H1 (cell line): ENCODE data around the gene ELL. TPM values are rescaled to one million over a fixed set of nuclear protein-coding genes. Genes with fewer than 3 reads are reported as not detected.

Experiments used
- BCL11A ChIP-seq, 2 experiments: IDR thresholded peaks; one replicate each; pipeline ENCODE4 v1.6.1; 2011; ENCODE audit warnings: low read depth in 2 of 2, low read length in 2 of 2, mild to moderate bottlenecking in 2 of 2
- CBX5 ChIP-seq: fragments of 300-800, 300-1000 bp; sonication (generic); IDR thresholded peaks from 2 replicates; pipeline ENCODE4 v1.7.1; 2016; ENCODE audit warnings: antibody characterized with exemption, low read length, low read depth
- CHD2 ChIP-seq: IDR thresholded peaks from 2 replicates; pipeline ENCODE4 v1.6.1; 2012; ENCODE audit warnings: low read length, improper control_type of control experiment
- HDAC2 ChIP-seq, 2 experiments: fragments of 300-600 bp in 1 of 2; sonication (generic) in 1 of 2; IDR thresholded peaks; 2 replicates each; pipeline ENCODE4 v1.6.1; 2011 to 2012; ENCODE audit warnings: low read depth in 2 of 2, low read length in 2 of 2, mild to moderate bottlenecking in 2 of 2, moderate library complexity in 2 of 2, borderline replicate concordance in 1 of 2, inconsistent platforms in 1 of 2
- HDAC6 ChIP-seq: IDR thresholded peaks from one replicate; pipeline ENCODE4 v1.7.1; 2012; ENCODE audit warnings: low read depth, mild to moderate bottlenecking, inconsistent platforms, low read length, moderate library complexity
- JUND ChIP-seq: IDR thresholded peaks from 2 replicates; pipeline ENCODE4 v1.6.1; 2011; ENCODE audit warnings: mild to moderate bottlenecking, improper control_type of control experiment, low read length
- KDM1A ChIP-seq: fragments of 200-600, 300-600 bp; sonication (generic); IDR thresholded peaks from 2 replicates; pipeline ENCODE4 v1.7.1; 2016; ENCODE audit warnings: mild to moderate bottlenecking, low read length, borderline replicate concordance
- KDM4A ChIP-seq: IDR thresholded peaks from one replicate; pipeline ENCODE4 v1.7.1; 2012; ENCODE audit warnings: low read depth, mild to moderate bottlenecking, moderate library complexity, low read length, inconsistent platforms; ENCODE audit not compliant: severe bottlenecking
- NRF1 ChIP-seq: IDR thresholded peaks from 2 replicates; pipeline ENCODE4 v1.6.1; 2011; ENCODE audit warnings: mild to moderate bottlenecking, low read depth, low read length, improper control_type of control experiment
- SUZ12 ChIP-seq: fragments of 200-600 bp; sonication (generic); IDR thresholded peaks from 2 replicates; pipeline ENCODE4 v1.6.1; 2012; ENCODE audit warnings: mild to moderate bottlenecking, inconsistent platforms, low read length, moderate library complexity, mixed read lengths
- TEAD4 ChIP-seq: IDR thresholded peaks from 2 replicates; pipeline ENCODE4 v1.6.1; 2012; ENCODE audit warnings: low read depth, low read length, inconsistent platforms, mixed read lengths
- YY1 ChIP-seq: IDR thresholded peaks from 2 replicates; pipeline ENCODE4 v1.6.1; 2011; ENCODE audit warnings: low read depth, mild to moderate bottlenecking, low read length
- polyA plus RNA-seq, 7 experiments: library from polyadenylated mRNA; depleted of rRNA in 3 of 7; stranded (reverse) in 5 of 7; unstranded in 2 of 7; fragments of >200 nt in 5 of 7; fragments of 200-250 nt in 2 of 7; gene quantifications; 1 replicate in 5 of 7; 2 replicates in 1 of 7; 4 replicates in 1 of 7; pipeline versions ENCODE4 v1.2.1 to v1.2.3, GENCODE V29; 2011 to 2013; ENCODE audit warnings: missing spikeins in 2 of 7, mixed read lengths in 2 of 7
- total RNA-seq: library from RNA; stranded (reverse); fragmentation: NEBNext Ultra II Directional; extraction: Animal tissue kit (Norgen Biotek cat#: 25700); gene quantifications from 2 replicates; pipeline ENCODE4 v1.2.1, GENCODE V29; 2021
- TF ChIP-seq, protein P1 (sequence below): fragments of 300-600 bp; sonication (generic); IDR thresholded peaks from 2 replicates; pipeline ENCODE4 v1.7.1; 2012; ENCODE audit warnings: low read length, moderate library complexity, mild to moderate bottlenecking, inconsistent platforms; ENCODE audit not compliant: insufficient replicate concordance

ELL gene
- total and polyA plus RNA-seq, 2 of the 8 experiments (the other 6 are each of a cell fraction or from before 2014, with no cell fraction given): 5.2 to 10.5 TPM

DNA sequence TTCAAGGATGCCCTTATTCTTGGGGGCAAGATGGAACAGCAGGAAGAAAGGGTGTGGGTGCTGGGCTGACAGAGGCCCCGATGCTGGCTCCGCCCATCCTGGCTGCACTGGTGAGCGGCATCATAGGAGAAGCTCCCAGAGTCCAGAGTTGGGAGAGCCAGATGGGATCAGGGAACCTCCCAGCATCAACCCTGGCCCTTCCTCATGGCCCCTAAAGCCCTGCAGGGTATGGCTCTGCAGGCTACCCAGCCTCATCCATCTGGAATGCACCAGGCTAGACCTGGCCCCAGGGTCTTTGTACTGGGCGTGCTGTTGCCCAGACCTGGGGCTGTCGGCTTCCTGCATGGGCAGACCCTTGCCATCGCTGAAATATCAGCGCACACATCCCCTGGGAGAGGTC is 7.9 kb upstream of the ELL start (continued):
- TF ChIP-seq, protein P1, sequence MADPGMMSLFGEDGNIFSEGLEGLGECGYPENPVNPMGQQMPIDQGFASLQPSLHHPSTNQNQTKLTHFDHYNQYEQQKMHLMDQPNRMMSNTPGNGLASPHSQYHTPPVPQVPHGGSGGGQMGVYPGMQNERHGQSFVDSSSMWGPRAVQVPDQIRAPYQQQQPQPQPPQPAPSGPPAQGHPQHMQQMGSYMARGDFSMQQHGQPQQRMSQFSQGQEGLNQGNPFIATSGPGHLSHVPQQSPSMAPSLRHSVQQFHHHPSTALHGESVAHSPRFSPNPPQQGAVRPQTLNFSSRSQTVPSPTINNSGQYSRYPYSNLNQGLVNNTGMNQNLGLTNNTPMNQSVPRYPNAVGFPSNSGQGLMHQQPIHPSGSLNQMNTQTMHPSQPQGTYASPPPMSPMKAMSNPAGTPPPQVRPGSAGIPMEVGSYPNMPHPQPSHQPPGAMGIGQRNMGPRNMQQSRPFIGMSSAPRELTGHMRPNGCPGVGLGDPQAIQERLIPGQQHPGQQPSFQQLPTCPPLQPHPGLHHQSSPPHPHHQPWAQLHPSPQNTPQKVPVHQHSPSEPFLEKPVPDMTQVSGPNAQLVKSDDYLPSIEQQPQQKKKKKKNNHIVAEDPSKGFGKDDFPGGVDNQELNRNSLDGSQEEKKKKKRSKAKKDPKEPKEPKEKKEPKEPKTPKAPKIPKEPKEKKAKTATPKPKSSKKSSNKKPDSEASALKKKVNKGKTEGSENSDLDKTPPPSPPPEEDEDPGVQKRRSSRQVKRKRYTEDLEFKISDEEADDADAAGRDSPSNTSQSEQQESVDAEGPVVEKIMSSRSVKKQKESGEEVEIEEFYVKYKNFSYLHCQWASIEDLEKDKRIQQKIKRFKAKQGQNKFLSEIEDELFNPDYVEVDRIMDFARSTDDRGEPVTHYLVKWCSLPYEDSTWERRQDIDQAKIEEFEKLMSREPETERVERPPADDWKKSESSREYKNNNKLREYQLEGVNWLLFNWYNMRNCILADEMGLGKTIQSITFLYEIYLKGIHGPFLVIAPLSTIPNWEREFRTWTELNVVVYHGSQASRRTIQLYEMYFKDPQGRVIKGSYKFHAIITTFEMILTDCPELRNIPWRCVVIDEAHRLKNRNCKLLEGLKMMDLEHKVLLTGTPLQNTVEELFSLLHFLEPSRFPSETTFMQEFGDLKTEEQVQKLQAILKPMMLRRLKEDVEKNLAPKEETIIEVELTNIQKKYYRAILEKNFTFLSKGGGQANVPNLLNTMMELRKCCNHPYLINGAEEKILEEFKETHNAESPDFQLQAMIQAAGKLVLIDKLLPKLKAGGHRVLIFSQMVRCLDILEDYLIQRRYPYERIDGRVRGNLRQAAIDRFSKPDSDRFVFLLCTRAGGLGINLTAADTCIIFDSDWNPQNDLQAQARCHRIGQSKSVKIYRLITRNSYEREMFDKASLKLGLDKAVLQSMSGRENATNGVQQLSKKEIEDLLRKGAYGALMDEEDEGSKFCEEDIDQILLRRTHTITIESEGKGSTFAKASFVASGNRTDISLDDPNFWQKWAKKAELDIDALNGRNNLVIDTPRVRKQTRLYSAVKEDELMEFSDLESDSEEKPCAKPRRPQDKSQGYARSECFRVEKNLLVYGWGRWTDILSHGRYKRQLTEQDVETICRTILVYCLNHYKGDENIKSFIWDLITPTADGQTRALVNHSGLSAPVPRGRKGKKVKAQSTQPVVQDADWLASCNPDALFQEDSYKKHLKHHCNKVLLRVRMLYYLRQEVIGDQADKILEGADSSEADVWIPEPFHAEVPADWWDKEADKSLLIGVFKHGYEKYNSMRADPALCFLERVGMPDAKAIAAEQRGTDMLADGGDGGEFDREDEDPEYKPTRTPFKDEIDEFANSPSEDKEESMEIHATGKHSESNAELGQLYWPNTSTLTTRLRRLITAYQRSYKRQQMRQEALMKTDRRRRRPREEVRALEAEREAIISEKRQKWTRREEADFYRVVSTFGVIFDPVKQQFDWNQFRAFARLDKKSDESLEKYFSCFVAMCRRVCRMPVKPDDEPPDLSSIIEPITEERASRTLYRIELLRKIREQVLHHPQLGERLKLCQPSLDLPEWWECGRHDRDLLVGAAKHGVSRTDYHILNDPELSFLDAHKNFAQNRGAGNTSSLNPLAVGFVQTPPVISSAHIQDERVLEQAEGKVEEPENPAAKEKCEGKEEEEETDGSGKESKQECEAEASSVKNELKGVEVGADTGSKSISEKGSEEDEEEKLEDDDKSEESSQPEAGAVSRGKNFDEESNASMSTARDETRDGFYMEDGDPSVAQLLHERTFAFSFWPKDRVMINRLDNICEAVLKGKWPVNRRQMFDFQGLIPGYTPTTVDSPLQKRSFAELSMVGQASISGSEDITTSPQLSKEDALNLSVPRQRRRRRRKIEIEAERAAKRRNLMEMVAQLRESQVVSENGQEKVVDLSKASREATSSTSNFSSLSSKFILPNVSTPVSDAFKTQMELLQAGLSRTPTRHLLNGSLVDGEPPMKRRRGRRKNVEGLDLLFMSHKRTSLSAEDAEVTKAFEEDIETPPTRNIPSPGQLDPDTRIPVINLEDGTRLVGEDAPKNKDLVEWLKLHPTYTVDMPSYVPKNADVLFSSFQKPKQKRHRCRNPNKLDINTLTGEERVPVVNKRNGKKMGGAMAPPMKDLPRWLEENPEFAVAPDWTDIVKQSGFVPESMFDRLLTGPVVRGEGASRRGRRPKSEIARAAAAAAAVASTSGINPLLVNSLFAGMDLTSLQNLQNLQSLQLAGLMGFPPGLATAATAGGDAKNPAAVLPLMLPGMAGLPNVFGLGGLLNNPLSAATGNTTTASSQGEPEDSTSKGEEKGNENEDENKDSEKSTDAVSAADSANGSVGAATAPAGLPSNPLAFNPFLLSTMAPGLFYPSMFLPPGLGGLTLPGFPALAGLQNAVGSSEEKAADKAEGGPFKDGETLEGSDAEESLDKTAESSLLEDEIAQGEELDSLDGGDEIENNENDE: no peak
- TF ChIP-seq CHD2 (no peak), HDAC2 (IDR thresholded peaks at IDR 0.05; ENCODE audit: borderline replicate concordance in 1 of 2, low read depth in 2 of 2, low read length in 2 of 2) (no peak), HDAC6 (no peak), NRF1 (no peak), CBX5 (no peak), BCL11A (IDR thresholded peaks at IDR 0.05; ENCODE audit: low read depth in 2 of 2, low read length in 2 of 2) (no peak), SUZ12 (no peak), TEAD4 (no peak), JUND (no peak), YY1 (no peak), KDM1A (no peak), KDM4A (no peak)
